ENCODE results near the gene HRAS. TPM values are rescaled to one million over a fixed set of nuclear protein-coding genes. Genes with fewer than 3 reads are reported as not detected.

HRAS gene
- total RNA-seq, 1 experiment from 2014 or later, result 47.9 TPM

- Mint-ChIP-seq H3K27me3 (ENCODE audit: unreplicated experiment) (no peaks in the 10 kb centered on the region), H3K9me3 (ENCODE audit: low read depth, unreplicated experiment) (peaks cover under 1% of the 10 kb centered on the region), H3K27ac (ENCODE audit: unreplicated experiment) (no peak overlapping the region), H3K4me3 (ENCODE audit: low read depth, unreplicated experiment) (no peak overlapping the region), H3K4me1 (ENCODE audit: low read depth, unreplicated experiment) (no peaks in the 10 kb centered on the region), H3K36me3 (ENCODE audit: insufficient read depth, unreplicated experiment) (peaks cover 18% of the 10 kb centered on the region)
- CTCF ChIA-PET, result no interaction called here
- BruUV-seq (replicated peaks), result no TSS peak
- intact Hi-C loops (cut with micrococcal nuclease; ENCODE audit: unreplicated experiment), result no loop called here
- no peak for DNase-seq
- TF ChIP-seq CTCF (IDR thresholded peaks at IDR 0.05; ENCODE audit: unreplicated experiment), result no peak
These were observed 6.3 kb downstream of the HRAS start for GRCh38 chr11:528815-529727.

- Mint-ChIP-seq H3K27ac (ENCODE audit: unreplicated experiment) (no peak overlapping the region), H3K27me3 (ENCODE audit: unreplicated experiment) (no peaks in the 10 kb centered on the region), H3K4me1 (ENCODE audit: low read depth, unreplicated experiment) (no peaks in the 10 kb centered on the region), H3K36me3 (ENCODE audit: insufficient read depth, unreplicated experiment) (peaks cover 12% of the 10 kb centered on the region), H3K9me3 (ENCODE audit: low read depth, unreplicated experiment) (peaks cover 2% of the 10 kb centered on the region), H3K4me3 (ENCODE audit: low read depth, unreplicated experiment) (no peak overlapping the region)
- no peak for TF ChIP-seq CTCF (IDR thresholded peaks at IDR 0.05; ENCODE audit: unreplicated experiment)
- intact Hi-C loops (cut with micrococcal nuclease; ENCODE audit: unreplicated experiment), result no loop called here
- CTCF ChIA-PET, result no interaction called here
- DNase-seq, result no peak
- no TSS peak for BruUV-seq (replicated peaks)
These were observed 7.1 kb downstream of the HRAS start for GRCh38 chr11:528166-528814.

DNA sequence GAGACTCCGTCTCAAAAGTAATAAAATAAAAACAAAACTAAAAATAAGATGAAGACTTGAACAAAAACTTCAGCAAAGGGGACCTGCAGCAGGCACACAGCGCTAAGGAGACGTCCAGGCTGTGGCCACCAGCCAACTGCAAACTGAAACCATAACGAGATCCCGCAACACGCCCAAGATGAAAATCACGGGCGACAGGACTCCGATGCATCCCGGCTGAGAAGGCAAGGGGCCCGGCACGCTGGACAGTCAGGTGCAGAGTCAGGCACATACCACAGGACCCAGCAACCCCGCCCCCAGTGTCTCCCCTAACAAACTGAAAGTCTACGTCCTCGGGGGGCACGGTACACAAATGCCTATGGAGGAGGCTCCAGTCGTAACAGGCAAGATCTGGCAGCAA lies 9.2 kb downstream of the HRAS start:
- Mint-ChIP-seq H3K27me3 (ENCODE audit: unreplicated experiment) (no peaks in the 10 kb centered on the region), H3K4me3 (ENCODE audit: low read depth, unreplicated experiment) (no peak overlapping the region), H3K9me3 (ENCODE audit: low read depth, unreplicated experiment) (peaks cover 2% of the 10 kb centered on the region), H3K27ac (ENCODE audit: unreplicated experiment) (no peak overlapping the region), H3K36me3 (ENCODE audit: insufficient read depth, unreplicated experiment) (no peaks in the 10 kb centered on the region), H3K4me1 (ENCODE audit: low read depth, unreplicated experiment) (no peaks in the 10 kb centered on the region)
- intact Hi-C loops (cut with micrococcal nuclease; ENCODE audit: unreplicated experiment), result no loop called here
- CTCF ChIA-PET, result no interaction called here
- BruUV-seq (replicated peaks), result no TSS peak
- TF ChIP-seq CTCF (IDR thresholded peaks at IDR 0.05; ENCODE audit: unreplicated experiment), result no peak
- DNase-seq, result no peak

- intact Hi-C loops (cut with micrococcal nuclease; ENCODE audit: unreplicated experiment), result no loop called here
- H3K27ac Mint-ChIP-seq (ENCODE audit: unreplicated experiment), result no peak overlapping the region
- CTCF ChIA-PET, result no interaction called here
- no peak for TF ChIP-seq CTCF (IDR thresholded peaks at IDR 0.05; ENCODE audit: unreplicated experiment)
- BruUV-seq (replicated peaks), result no TSS peak
- peaks cover 2% of the 10 kb centered on the region for H3K9me3 Mint-ChIP-seq (ENCODE audit: low read depth, unreplicated experiment)
- H3K4me1 Mint-ChIP-seq (ENCODE audit: low read depth, unreplicated experiment), result no peaks in the 10 kb centered on the region
- no peak overlapping the region for H3K4me3 Mint-ChIP-seq (ENCODE audit: low read depth, unreplicated experiment)
- no peaks in the 10 kb centered on the region for H3K27me3 Mint-ChIP-seq (ENCODE audit: unreplicated experiment)
- DNase-seq, result no peak
- H3K36me3 Mint-ChIP-seq (ENCODE audit: insufficient read depth, unreplicated experiment), result peaks cover 10% of the 10 kb centered on the region
These were observed 14.1 kb downstream of the HRAS start for GRCh38 chr11:521177-521688.
